IPS DF 6.9 (cell line): ENCODE results near the gene ZNF688.

Source experiments
- DNase-seq: peaks from one replicate; pipeline ENCODE4 v3.0.0-alpha.2; 2013; ENCODE audit warnings: low read depth, low spot score
- H3K27ac ChIP-seq: one replicate; pipeline ENCODE4 v1.5.1; 2013; ENCODE audit warnings: low read length, control low read depth
- H3K27me3 ChIP-seq: 2 replicates; pipeline ENCODE4 v1.6.1; 2013; ENCODE audit warnings: mild to moderate bottlenecking, low read length; ENCODE audit not compliant: control insufficient read depth, insufficient read depth
- H3K36me3 ChIP-seq: 2 replicates; pipeline ENCODE4 v1.6.1; 2013; ENCODE audit warnings: low read length; ENCODE audit not compliant: control insufficient read depth, insufficient read depth
- H3K4me1 ChIP-seq: 2 replicates; pipeline ENCODE4 v1.6.1; 2013; ENCODE audit warnings: low read length; ENCODE audit not compliant: control insufficient read depth, insufficient read depth
- H3K4me3 ChIP-seq: 2 replicates; pipeline ENCODE4 v1.5.1; 2013; ENCODE audit warnings: mild to moderate bottlenecking, low read length
- H3K9me3 ChIP-seq: 2 replicates; pipeline ENCODE4 v1.6.1; 2013; ENCODE audit warnings: low read length, inconsistent platforms; ENCODE audit not compliant: control insufficient read depth, insufficient read depth
- WGBS: extraction: QIAGEN DNeasy Blood & Tissue Kit; methylation state at CpG from one replicate; pipeline ENCODE4 v1.1.7; 2013; ENCODE audit warnings: mixed read lengths, missing lambda C conversion rate; ENCODE audit not compliant: insufficient read length, insufficient coverage; 5-methylcytosine and 5-hydroxymethylcytosine counted together

ZNF688 gene

GRCh38 chr16:30585400-30586191 lies 14.1 kb upstream of the ZNF688 start, which contains the start of gene ZNF785:
Gene ZNF785 (minus strand): TSS chr16:30585697. CDS start chr16:30585611, 86 bp downstream.
- peak; percentile 97 for DNase-seq
- H3K4me1 ChIP-seq = no peaks in the 10 kb centered on the region
- WGBS = no CpG with 5 or more reads among the region's 50 CpGs
- H3K27me3 ChIP-seq = no peaks in the 10 kb centered on the region
- H3K9me3 ChIP-seq = no peaks in the 10 kb centered on the region
- H3K36me3 ChIP-seq = peaks cover 14% of the 10 kb centered on the region
- peak within 1 kb of the TSS; percentile 66 for H3K4me3 ChIP-seq
- H3K27ac ChIP-seq = no peak within 1 kb of the TSS

DNA sequence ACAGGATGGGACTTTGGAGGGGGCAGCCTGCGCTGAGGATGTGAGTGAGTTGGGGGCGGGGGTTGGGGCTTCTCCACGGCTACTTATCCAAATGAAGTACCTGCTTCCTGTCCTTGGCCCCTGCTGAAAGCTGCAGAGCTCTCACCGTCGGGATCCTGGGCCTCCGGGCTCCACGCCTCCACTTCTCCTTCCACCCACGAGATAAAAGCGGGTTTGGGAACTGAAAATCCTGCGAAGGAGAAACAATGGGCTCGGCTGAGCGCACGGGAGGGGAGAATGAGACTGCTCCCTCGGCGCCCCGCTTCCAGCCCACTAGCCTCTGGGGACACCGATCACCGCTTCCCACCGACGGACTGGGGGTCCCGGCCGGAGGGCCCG lies 13.5 kb upstream of the ZNF688 start:
- no peak for DNase-seq
- WGBS = no CpG with 5 or more reads among the region's 23 CpGs
- Histone ChIP-seq H3K9me3 (no peaks in the 10 kb centered on the region), H3K27ac (no peak overlapping the region), H3K36me3 (peaks cover 14% of the 10 kb centered on the region), H3K4me3 (peak overlapping the region; percentile 66), H3K27me3 (no peaks in the 10 kb centered on the region), H3K4me1 (no peaks in the 10 kb centered on the region)

DNA sequence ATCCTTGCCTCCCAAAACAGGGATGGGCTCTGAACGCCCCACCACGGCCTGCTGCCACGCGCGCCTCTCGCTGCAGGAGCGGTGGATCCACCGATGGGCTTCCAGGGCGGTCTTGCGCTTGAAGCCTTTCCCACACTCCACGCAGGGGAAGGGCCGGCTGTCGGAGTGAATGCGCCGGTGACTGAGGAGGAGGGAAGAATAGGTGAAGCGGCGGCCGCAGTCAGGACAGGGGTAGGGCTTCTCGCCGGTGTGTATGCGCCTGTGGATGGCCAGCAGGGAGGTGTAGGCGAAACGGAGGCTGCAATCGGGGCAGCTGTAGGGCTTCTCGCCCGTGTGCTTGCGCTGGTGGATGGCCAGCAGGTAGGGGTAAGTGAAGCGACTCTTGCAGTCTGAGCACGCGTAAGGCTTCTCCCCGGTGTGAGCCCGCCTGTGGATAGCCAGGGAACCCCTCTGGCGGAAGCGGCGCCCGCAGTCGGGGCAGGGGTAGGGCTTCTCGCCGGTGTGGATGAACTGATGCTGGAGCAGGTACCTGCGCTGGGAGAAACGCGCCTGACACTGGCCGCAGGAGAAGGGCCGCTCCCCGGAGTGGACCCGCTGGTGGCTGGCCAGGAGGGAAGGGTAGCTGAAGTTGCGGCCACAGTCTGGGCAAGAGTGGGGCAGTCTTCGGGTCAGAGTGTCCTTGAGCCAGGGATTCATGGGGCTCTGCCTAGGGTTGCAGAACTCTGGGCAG lies 11.3 kb upstream of the ZNF688 start:
- no peak for DNase-seq
- WGBS = no CpG with 5 or more reads among the region's 48 CpGs

GRCh38 chr16:30581457-30581856 lies 9.9 kb upstream of the ZNF688 start:
- H3K9me3 ChIP-seq = no peaks in the 10 kb centered on the region
- no peak for DNase-seq
- no peaks in the 10 kb centered on the region for H3K27me3 ChIP-seq
- peaks cover 14% of the 10 kb centered on the region for H3K36me3 ChIP-seq
- WGBS = no CpG with 5 or more reads among the region's 7 CpGs
- no peak overlapping the region for H3K27ac ChIP-seq
- H3K4me1 ChIP-seq = no peaks in the 10 kb centered on the region
- no peak overlapping the region for H3K4me3 ChIP-seq

More for the DNA sequence above, 11.3 kb upstream of the ZNF688 start:
- Histone ChIP-seq H3K27ac (no peak overlapping the region), H3K9me3 (no peaks in the 10 kb centered on the region), H3K4me1 (no peaks in the 10 kb centered on the region), H3K4me3 (no peak overlapping the region), H3K27me3 (no peaks in the 10 kb centered on the region), H3K36me3 (peaks cover 14% of the 10 kb centered on the region)

DNA sequence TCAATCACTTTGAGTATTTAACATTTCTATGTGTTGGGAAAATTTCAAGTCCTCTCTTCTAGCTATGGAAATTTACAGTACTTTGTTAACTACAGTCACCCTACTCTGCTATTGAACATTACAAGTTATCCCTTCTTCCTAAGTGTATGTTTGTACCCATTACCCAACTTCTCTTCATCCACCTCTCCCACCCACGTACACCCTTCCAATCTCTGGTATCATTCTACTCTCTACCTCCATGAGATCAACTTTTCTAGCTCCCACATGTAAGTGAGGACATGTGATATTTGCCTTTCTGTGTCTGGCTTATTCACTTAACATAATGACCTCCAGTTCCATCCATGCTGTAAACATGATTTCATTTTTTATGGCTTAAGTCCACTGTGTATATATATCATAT lies 3.2 kb upstream of the ZNF688 start:
- Histone ChIP-seq H3K27me3 (no peaks in the 10 kb centered on the region), H3K4me1 (peaks cover 1% of the 10 kb centered on the region), H3K36me3 (no peaks in the 10 kb centered on the region), H3K4me3 (no peak overlapping the region), H3K9me3 (no peaks in the 10 kb centered on the region), H3K27ac (no peak overlapping the region)
- DNase-seq = no peak
- WGBS = 100% methylated on average over 1 of the region's 1 CpG

GRCh38 chr16:30570636-30571444 lies 674 bp downstream of the ZNF688 start:
- DNase-seq = no peak
- Histone ChIP-seq H3K4me3 (peak overlapping the region; percentile 68; the same call in 1 of the 2 replicates), H3K9me3 (no peaks in the 10 kb centered on the region), H3K27me3 (no peaks in the 10 kb centered on the region), H3K27ac (no peak overlapping the region), H3K4me1 (peaks cover 1% of the 10 kb centered on the region), H3K36me3 (no peaks in the 10 kb centered on the region)
- WGBS = no CpG with 5 or more reads among the region's 22 CpGs

DNA sequence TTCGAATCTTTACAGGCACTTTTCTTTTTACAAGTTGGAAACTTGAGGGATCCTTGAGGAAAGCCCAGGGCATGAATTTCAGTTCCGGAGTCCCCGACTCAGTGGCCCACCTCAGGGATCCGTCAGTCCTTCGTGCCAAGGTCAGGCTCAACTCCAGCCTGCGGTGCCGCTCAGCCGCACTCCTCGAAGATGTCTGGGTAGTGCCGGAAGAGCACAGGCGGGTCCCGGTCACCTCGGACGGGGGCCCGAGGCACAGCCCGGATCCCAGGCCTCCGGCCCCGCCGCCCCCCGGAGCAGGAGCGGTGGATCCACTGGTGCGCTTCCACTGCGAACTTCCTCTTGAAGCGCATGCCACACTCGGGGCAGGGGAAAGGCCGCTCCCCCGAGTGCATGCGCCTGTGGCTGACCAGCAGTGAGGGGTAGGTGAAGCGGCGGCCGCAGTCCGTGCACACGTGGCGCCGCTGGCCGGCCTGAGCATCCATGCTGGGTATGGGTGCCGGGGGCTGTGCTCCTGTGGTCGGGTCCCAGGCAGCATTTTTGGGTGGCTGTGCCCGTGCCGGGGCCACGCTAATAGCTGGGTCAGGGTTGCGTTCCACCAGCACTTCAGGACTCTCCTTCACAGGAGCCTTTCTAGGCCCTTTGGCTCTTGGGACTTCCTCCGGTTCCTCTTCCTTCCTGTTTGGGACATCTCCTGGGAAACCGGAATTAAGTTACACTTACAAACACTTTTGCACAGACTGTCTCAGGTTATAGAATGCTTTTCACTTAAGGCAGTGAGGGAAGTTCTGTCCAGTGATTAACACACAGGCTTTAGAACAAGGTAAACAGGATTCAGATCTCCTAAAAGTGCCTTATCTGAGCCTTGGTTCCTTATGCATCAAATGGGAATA lies 1.5 kb downstream of the ZNF688 start:
- Histone ChIP-seq H3K4me1 (peaks cover 1% of the 10 kb centered on the region), H3K9me3 (no peaks in the 10 kb centered on the region), H3K27me3 (no peaks in the 10 kb centered on the region), H3K4me3 (no peak overlapping the region), H3K27ac (no peak overlapping the region), H3K36me3 (no peaks in the 10 kb centered on the region)
- WGBS = no CpG with 5 or more reads among the region's 44 CpGs
- DNase-seq = no peak

DNA sequence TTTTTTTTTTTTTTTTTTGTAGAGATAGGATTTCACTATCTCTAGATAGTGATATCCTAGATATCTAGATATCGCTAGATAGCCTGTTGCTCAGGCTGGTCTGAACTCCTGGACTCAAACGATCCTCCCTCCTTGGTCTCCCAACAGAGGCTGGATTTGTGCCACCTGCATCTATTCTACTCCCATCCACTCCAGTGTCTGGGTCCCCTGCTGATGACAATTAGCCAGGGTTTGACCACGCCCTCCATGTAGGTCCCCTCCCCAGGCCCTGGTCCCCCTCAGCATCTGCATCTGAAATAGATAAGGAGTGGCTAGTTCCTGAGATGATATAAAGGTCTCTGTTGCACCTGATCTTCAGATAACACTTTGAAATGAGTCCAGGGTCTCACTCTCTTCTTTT lies 2.2 kb downstream of the ZNF688 start:
- H3K27ac ChIP-seq = no peak overlapping the region
- DNase-seq = no peak
- H3K27me3 ChIP-seq = no peaks in the 10 kb centered on the region
- H3K4me3 ChIP-seq = no peak overlapping the region
- peaks cover 1% of the 10 kb centered on the region for H3K4me1 ChIP-seq
- no peaks in the 10 kb centered on the region for H3K36me3 ChIP-seq
- no CpG with 5 or more reads among the region's 3 CpGs for WGBS
- no peaks in the 10 kb centered on the region for H3K9me3 ChIP-seq

- Histone ChIP-seq H3K36me3 (no peaks in the 10 kb centered on the region), H3K9me3 (no peaks in the 10 kb centered on the region), H3K27me3 (no peaks in the 10 kb centered on the region), H3K4me3 (no peak overlapping the region), H3K4me1 (peaks cover 1% of the 10 kb centered on the region), H3K27ac (no peak overlapping the region)
- DNase-seq = no peak
- no CpG with 5 or more reads among the region's 6 CpGs for WGBS
These were observed 3.4 kb downstream of the ZNF688 start for GRCh38 chr16:30567991-30568638.
